Natural killer cell (primary cell): ENCODE results near the gene COL27A1. TPM values are rescaled to one million over a fixed set of nuclear protein-coding genes. Genes with fewer than 3 reads are reported as not detected.

Experiments
- ATAC-seq, 3 donors: fragments of 150-1000 bp in 2 of 3; fragments of 200-7000 bp in 1 of 3; cut with Tn5 transposase; 1 replicate in 1 of 3; 2 replicates in 2 of 3; pipeline ENCODE4 v1.10.0; 2021; ENCODE audit warnings: mild to moderate bottlenecking in 2 of 3, moderate library complexity in 2 of 3
- DNase-seq, 2 donors: peaks; one replicate each; pipeline versions ENCODE4 v3.0.0 to v3.0.0-alpha.2; 2013 to 2021; ENCODE audit warnings: mixed read lengths in 1 of 2
- H3K27ac ChIP-seq: one replicate; pipeline ENCODE4 v1.5.1; 2013; ENCODE audit warnings: mild to moderate bottlenecking, low read length
- H3K27me3 ChIP-seq: one replicate; pipeline ENCODE4 v1.6.1; 2013; ENCODE audit warnings: low read length; ENCODE audit not compliant: control insufficient read depth, insufficient read depth
- H3K36me3 ChIP-seq: one replicate; pipeline ENCODE4 v1.6.1; 2013; ENCODE audit warnings: low read length; ENCODE audit not compliant: control insufficient read depth, insufficient read depth
- H3K4me1 ChIP-seq: one replicate; pipeline ENCODE4 v1.6.1; 2013; ENCODE audit warnings: low read length; ENCODE audit not compliant: control insufficient read depth, insufficient read depth
- H3K4me3 ChIP-seq: one replicate; pipeline ENCODE4 v1.5.1; 2013; ENCODE audit warnings: low read length
- H3K9me3 ChIP-seq: one replicate; pipeline ENCODE4 v1.6.1; 2013; ENCODE audit warnings: low read length; ENCODE audit not compliant: control insufficient read depth, insufficient read depth
- H3K27ac Mint-ChIP-seq, 2 donors: one replicate each; pipeline ENCODE4 v1.8.0; 2022; ENCODE audit warnings: mild to moderate bottlenecking in 2 of 2, mixed read lengths in 2 of 2, moderate library complexity in 1 of 2
- H3K27me3 Mint-ChIP-seq, 2 donors: one replicate each; pipeline ENCODE4 v1.8.0; 2022; ENCODE audit warnings: low read depth in 2 of 2, mixed read lengths in 2 of 2
- H3K36me3 Mint-ChIP-seq: one replicate; pipeline ENCODE4 v1.8.0; 2022; ENCODE audit warnings: mixed read lengths
- H3K4me1 Mint-ChIP-seq, 2 donors: one replicate each; pipeline ENCODE4 v1.8.0; 2022; ENCODE audit warnings: mixed read lengths in 2 of 2
- H3K4me3 Mint-ChIP-seq: one replicate; pipeline ENCODE4 v1.8.0; 2022; ENCODE audit warnings: mild to moderate bottlenecking, moderate library complexity, mixed read lengths
- H3K9me3 Mint-ChIP-seq, 2 donors: one replicate each; pipeline ENCODE4 v1.8.0; 2022; ENCODE audit warnings: mixed read lengths in 2 of 2
- WGBS: methylation state at CpG from one replicate; pipeline ENCODE4 v1.1.7; 2013; ENCODE audit warnings: missing lambda C conversion rate; ENCODE audit not compliant: insufficient coverage; 5-methylcytosine and 5-hydroxymethylcytosine counted together
- intact Hi-C: fragments of 100-400 bp; cut with micrococcal nuclease; formaldehyde crosslinking; loops from one replicate; pipeline ENCODE4 v1.14.2; 2022
- total RNA-seq, 4 donors: library from RNA; stranded (reverse); fragments of 120-200 nt in 1 of 4; gene quantifications; one replicate each; pipeline versions ENCODE4 v1.2.3 to v1.2.4, GENCODE V29; 2013 to 2022
- TF ChIP-seq, protein P1 (sequence below): fragments of 200-600 bp; IDR thresholded peaks from one replicate; pipeline ENCODE4 v1.8.0; 2022; ENCODE audit warnings: antibody characterized with exemption

Gene COL27A1
- total RNA-seq, 3 donors from 2014 or later (not counting 1 experiment from before 2014, with no cell fraction given): not detected

DNA sequence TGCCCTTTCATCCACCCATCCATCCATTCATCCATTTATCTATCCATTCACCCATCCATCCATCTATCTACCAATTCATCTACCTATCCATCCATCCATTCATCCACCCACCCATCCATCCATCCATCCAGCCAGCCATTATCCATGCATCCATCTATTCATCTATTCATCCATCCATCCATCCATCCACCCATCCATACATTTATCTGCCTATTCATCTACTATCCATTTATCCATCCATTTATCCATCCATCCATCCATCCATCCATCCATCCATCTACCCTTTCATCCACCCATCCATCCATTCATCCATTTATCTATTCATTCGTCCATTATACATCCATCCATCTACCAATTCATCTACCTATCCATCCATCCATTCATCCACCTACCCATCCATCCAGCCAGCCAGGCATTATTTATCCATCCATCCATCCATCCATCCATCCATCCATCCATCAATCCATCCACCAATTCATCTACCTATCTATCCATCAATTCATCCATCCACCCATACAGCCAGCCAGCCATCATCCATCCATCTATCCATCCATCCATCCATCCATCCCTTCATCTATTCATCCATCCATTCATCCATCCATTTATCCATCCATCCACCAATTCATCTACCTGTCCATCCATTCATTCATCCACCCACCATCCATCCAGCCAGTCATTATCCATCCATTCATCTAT, 10.2 kb downstream of the COL27A1 start:
- no peaks in the 10 kb centered on the region for H3K27me3 Mint-ChIP-seq
- H3K4me3 Mint-ChIP-seq: no peak overlapping the region
- ATAC-seq (no peak), DNase-seq (no peak)
- TF ChIP-seq, protein P1, sequence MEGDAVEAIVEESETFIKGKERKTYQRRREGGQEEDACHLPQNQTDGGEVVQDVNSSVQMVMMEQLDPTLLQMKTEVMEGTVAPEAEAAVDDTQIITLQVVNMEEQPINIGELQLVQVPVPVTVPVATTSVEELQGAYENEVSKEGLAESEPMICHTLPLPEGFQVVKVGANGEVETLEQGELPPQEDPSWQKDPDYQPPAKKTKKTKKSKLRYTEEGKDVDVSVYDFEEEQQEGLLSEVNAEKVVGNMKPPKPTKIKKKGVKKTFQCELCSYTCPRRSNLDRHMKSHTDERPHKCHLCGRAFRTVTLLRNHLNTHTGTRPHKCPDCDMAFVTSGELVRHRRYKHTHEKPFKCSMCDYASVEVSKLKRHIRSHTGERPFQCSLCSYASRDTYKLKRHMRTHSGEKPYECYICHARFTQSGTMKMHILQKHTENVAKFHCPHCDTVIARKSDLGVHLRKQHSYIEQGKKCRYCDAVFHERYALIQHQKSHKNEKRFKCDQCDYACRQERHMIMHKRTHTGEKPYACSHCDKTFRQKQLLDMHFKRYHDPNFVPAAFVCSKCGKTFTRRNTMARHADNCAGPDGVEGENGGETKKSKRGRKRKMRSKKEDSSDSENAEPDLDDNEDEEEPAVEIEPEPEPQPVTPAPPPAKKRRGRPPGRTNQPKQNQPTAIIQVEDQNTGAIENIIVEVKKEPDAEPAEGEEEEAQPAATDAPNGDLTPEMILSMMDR: no peak
- 81% methylated on average over 1 of the region's 1 CpG for WGBS
- Histone ChIP-seq H3K4me3 (no peak overlapping the region), H3K4me1 (no peaks in the 10 kb centered on the region), H3K27ac (no peak overlapping the region), H3K9me3 (no peaks in the 10 kb centered on the region), H3K27me3 (no peaks in the 10 kb centered on the region), H3K36me3 (no peaks in the 10 kb centered on the region)
- H3K4me1 Mint-ChIP-seq: no peaks in the 10 kb centered on the region
- H3K36me3 Mint-ChIP-seq: no peaks in the 10 kb centered on the region
- intact Hi-C loops: no loop called here
- no peaks in the 10 kb centered on the region for H3K9me3 Mint-ChIP-seq
- H3K27ac Mint-ChIP-seq: no peak overlapping the region

DNA sequence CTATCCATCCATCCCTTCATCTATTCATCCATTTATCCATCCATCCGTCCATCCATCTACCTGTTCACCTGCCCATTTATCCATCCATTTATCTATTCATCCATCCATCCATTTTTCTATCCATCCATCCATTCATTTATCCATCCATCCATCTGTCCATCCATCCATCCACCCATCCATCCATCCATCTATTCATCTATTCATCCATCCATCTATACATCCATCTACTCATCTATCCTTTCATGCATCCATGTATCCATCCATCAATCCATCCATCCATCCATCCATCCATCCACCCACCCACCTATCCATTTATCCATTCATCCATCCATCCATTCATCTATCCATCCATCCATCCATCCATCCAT, 10.8 kb downstream of the COL27A1 start:
- DNase-seq: no peak
- Histone ChIP-seq H3K4me3 (no peak overlapping the region), H3K36me3 (no peaks in the 10 kb centered on the region), H3K27ac (no peak overlapping the region), H3K9me3 (no peaks in the 10 kb centered on the region), H3K4me1 (no peaks in the 10 kb centered on the region), H3K27me3 (no peaks in the 10 kb centered on the region)
- intact Hi-C loops: no loop called here
- H3K4me3 Mint-ChIP-seq: no peak overlapping the region
- no peaks in the 10 kb centered on the region for H3K36me3 Mint-ChIP-seq
- no peaks in the 10 kb centered on the region for H3K9me3 Mint-ChIP-seq
- WGBS: 81% methylated on average over 1 of the region's 1 CpG
- no peak overlapping the region for H3K27ac Mint-ChIP-seq
- no peaks in the 10 kb centered on the region for H3K4me1 Mint-ChIP-seq
- ATAC-seq: no peak
- no peaks in the 10 kb centered on the region for H3K27me3 Mint-ChIP-seq
- TF ChIP-seq, protein P1: no peak

GRCh38 chr9:114166614-114167572, 11.6 kb downstream of the COL27A1 start:
- no peak overlapping the region for H3K4me3 Mint-ChIP-seq
- Histone ChIP-seq H3K36me3 (no peaks in the 10 kb centered on the region), H3K4me1 (no peaks in the 10 kb centered on the region), H3K4me3 (no peak overlapping the region), H3K9me3 (no peaks in the 10 kb centered on the region), H3K27ac (no peak overlapping the region), H3K27me3 (no peaks in the 10 kb centered on the region)
- no peak for DNase-seq
- H3K27me3 Mint-ChIP-seq: no peaks in the 10 kb centered on the region
- H3K9me3 Mint-ChIP-seq: no peaks in the 10 kb centered on the region
- no peak for ATAC-seq
- WGBS: 91% methylated on average over 4 of the region's 8 CpGs
- H3K27ac Mint-ChIP-seq: no peak overlapping the region
- TF ChIP-seq, protein P1: no peak
- no peaks in the 10 kb centered on the region for H3K4me1 Mint-ChIP-seq
- intact Hi-C loops: no loop called here
- H3K36me3 Mint-ChIP-seq: no peaks in the 10 kb centered on the region
